Muscle of leg (tissue), 11 donors: ENCODE data around the gene SLC25A20. TPM values are rescaled to one million over a fixed set of nuclear protein-coding genes. Genes with fewer than 3 reads are reported as not detected.
"Not testable (repeated sequence)": the region's sequence is repeated elsewhere in the genome, so short reads cannot be mapped to it uniquely, and the experiment has no call there.

Experiments used
- DNase-seq: peaks from one replicate; pipeline ENCODE4 v3.0.0; 2013
- H3K27ac ChIP-seq: one replicate; pipeline ENCODE4 v1.5.1; 2013; ENCODE audit warnings: mild to moderate bottlenecking, low read length, control low read depth
- H3K27me3 ChIP-seq: one replicate; pipeline ENCODE4 v1.6.1; 2013; ENCODE audit warnings: low read length; ENCODE audit not compliant: control insufficient read depth, insufficient read depth
- H3K36me3 ChIP-seq: one replicate; pipeline ENCODE4 v1.6.1; 2013; ENCODE audit warnings: low read length; ENCODE audit not compliant: control insufficient read depth, insufficient read depth
- H3K4me1 ChIP-seq: one replicate; pipeline ENCODE4 v1.6.1; 2013; ENCODE audit warnings: low read length; ENCODE audit not compliant: control insufficient read depth, insufficient read depth
- H3K4me3 ChIP-seq: one replicate; pipeline ENCODE4 v1.5.1; 2013; ENCODE audit warnings: low read length, control low read depth
- H3K9me3 ChIP-seq: replicated peaks from 2 replicates; pipeline ENCODE4 v1.6.1; 2013; ENCODE audit warnings: low read depth, low read length; ENCODE audit not compliant: control insufficient read depth
- WGBS: methylation state at CpG from one replicate; pipeline ENCODE4 v1.1.5; 2013; ENCODE audit warnings: missing lambda C conversion rate; ENCODE audit not compliant: insufficient coverage; 5-methylcytosine and 5-hydroxymethylcytosine counted together
- polyA plus RNA-seq, 8 donors: library from polyadenylated mRNA; unstranded; fragments of 120-200 nt; gene quantifications; one replicate each; pipeline versions ENCODE4 v1.2.1 to v1.2.3, GENCODE V29; 2013; ENCODE audit warnings: inconsistent platforms in 1 of 8, low replicate concordance in 1 of 8; ENCODE audit not compliant: insufficient read length in 8 of 8, insufficient read depth in 1 of 8
- total RNA-seq: library from RNA; stranded (reverse); fragments of 120-200 nt; gene quantifications from one replicate; pipeline ENCODE4 v1.2.4, GENCODE V29; 2013

SLC25A20 gene
- total and polyA plus RNA-seq, 9 donors: 14.0 to 18.6 (median 17.7) TPM

DNA sequence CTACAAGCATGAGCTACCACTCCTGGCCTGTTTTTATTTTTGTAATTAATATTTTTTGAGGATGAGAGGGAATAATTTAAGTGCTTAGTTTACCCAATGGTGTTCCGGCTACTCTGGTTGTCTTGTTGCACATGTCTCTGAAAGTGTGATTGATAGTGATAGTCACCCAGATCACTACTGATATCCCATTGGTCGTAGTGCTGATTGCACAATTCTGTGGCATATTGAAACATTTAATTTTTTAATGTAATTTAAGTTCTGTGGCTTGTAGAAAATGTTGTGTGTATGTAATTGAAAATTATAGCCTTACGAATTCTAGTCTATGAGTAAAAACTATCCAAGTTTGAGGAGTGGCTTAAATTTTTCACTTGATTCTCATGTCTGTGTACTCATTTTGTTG lies 31.9 kb upstream of the SLC25A20 start:
- Histone ChIP-seq H3K27ac (no peak overlapping the region), H3K36me3 (peaks cover 29% of the 10 kb centered on the region), H3K9me3 (peaks cover 2% of the 10 kb centered on the region), H3K27me3 (no peaks in the 10 kb centered on the region), H3K4me3 (no peak overlapping the region), H3K4me1 (no peaks in the 10 kb centered on the region)
- DNase-seq: no peak
- WGBS: no CpG with 5 or more reads among the region's 3 CpGs

DNA sequence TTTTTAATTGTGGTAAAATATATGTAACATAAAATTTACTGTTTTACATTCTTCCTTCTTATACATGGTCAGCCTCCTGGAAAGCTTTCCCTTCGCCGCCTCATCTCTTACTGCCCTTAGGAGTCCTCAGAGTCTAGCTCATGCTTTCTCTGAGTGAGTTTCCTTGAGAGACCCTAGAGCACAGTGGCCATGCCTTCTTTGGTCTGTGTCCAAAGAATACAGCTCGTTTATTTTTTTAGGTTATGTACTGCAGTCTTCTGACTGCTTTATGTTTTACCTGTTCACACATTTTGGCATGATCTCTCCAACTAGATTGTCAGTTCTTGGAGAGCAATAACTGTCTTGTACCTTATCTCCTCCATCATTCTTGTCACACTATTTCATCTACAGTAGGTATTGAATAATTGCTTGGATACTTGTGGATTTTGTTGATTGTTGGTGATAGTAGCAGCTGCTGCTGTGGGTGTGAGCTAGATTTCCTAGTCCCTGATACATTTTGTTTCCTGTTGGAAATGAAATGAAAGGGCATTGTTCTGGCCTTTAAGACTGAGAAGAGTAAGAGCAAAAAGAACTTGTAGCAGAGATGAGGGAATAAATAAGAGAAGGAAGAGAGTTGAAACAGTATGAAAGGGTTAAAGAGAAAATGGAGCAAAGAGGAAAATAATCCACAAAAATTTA lies 30.8 kb upstream of the SLC25A20 start:
- H3K9me3 ChIP-seq: peaks cover 2% of the 10 kb centered on the region
- H3K27me3 ChIP-seq: no peaks in the 10 kb centered on the region
- H3K4me3 ChIP-seq: no peak overlapping the region
- H3K4me1 ChIP-seq: no peaks in the 10 kb centered on the region
- DNase-seq: peak; percentile 8
- whole genome bisulfite sequencing: 90% methylated on average over 2 of the region's 3 CpGs
- H3K27ac ChIP-seq: peak overlapping the region; percentile 15
- peaks cover 38% of the 10 kb centered on the region for H3K36me3 ChIP-seq

DNA sequence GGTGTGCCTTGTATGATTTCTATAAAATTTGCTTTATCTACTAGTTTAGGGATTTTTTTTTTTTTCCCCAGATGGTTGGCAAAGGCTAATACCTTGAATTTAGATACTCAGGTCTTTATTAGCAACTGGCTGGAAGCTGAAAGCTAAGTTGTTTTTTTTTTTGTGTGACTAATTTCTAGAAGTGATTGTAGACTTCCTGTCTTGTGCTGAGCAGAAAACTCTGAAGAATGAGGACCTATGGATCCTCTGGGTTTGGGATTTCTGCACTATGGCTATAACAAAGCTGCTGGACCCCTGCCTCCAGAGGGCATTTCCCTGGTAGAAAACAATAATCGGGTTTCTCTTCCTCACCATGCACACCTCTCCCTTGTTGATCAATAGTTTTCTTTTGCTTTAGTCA lies 30.0 kb upstream of the SLC25A20 start:
- no peak for DNase-seq
- no peak overlapping the region for H3K4me3 ChIP-seq
- no peaks in the 10 kb centered on the region for H3K4me1 ChIP-seq
- peaks cover 46% of the 10 kb centered on the region for H3K36me3 ChIP-seq
- H3K27ac ChIP-seq: no peak overlapping the region
- H3K27me3 ChIP-seq: no peaks in the 10 kb centered on the region
- peaks cover 2% of the 10 kb centered on the region for H3K9me3 ChIP-seq
- WGBS: no CpG with 5 or more reads among the region's 1 CpG

DNA sequence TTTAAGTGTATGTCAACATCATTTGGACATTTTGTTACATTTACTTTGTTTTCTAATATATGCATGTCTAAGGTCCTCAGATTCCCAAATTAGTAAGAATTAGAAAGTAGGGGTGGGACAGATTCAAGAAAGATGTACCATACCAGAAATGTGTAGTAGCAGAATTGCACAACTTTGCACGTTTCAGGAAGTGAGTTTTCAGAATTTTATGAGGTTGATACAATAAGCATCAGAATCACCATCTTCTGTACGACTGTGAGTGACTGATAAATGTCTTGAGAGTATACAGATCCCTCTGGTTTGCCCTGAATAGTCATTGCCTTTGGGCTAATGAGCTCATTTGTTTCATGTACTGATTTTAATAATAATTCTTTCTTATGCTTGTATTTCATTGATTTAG lies 29.2 kb upstream of the SLC25A20 start:
- Histone ChIP-seq H3K9me3 (peaks cover 2% of the 10 kb centered on the region), H3K27me3 (no peaks in the 10 kb centered on the region), H3K4me1 (no peaks in the 10 kb centered on the region), H3K27ac (no peak overlapping the region), H3K36me3 (peaks cover 50% of the 10 kb centered on the region), H3K4me3 (no peak overlapping the region)
- WGBS: no CpG with 5 or more reads among the region's 2 CpGs
- no peak for DNase-seq

DNA sequence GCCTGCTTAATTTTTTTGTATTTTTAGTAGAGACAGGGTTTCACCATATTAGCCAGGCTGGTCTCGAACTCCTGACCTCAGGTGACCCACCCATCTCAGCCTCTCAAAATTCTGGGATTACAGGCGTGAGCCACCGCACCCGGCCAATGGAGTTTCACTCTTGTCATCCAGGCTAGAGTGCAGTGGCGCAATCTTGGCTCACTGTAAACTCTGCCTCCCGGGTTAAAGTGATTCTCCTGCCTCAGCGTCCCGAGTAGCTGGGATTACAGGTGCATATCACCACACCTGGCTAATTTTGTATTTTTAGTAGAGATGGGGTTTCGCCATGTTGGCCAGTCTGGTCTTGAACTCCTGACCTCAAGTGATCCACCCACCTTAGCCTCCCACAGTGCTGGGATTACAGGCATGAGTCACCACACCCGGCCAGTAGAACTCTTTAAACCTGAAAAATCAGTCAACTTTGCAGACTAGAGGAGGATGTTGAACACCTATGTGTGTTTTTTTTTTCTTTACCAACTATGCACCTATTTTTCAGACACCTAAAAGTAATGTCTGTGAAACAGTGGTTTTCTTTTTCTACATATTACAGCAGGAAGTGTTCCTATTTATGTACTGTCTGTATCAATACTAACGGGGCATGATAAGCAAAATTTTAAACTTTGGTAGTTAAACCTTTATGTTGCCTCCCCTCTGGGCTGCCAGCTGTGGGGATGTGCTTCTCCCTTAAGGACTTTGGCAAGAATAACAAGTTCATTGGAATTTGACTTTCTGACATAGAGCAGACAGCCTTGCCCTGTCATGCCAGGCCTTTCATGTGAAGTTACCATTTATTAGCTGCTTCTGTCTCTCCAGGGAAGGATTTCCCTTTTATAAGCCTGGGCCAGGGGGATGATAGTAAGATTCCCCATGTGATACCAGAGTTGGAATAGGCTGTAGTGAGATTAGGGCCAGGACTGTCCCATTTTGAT lies 28.0 kb upstream of the SLC25A20 start:
- no peaks in the 10 kb centered on the region for H3K9me3 ChIP-seq
- H3K4me1 ChIP-seq: no peaks in the 10 kb centered on the region
- WGBS: 96% methylated on average over 5 of the region's 11 CpGs
- H3K36me3 ChIP-seq: peaks cover 50% of the 10 kb centered on the region
- H3K4me3 ChIP-seq: no peak overlapping the region
- no peak overlapping the region for H3K27ac ChIP-seq
- DNase-seq: no peak
- no peaks in the 10 kb centered on the region for H3K27me3 ChIP-seq

DNA sequence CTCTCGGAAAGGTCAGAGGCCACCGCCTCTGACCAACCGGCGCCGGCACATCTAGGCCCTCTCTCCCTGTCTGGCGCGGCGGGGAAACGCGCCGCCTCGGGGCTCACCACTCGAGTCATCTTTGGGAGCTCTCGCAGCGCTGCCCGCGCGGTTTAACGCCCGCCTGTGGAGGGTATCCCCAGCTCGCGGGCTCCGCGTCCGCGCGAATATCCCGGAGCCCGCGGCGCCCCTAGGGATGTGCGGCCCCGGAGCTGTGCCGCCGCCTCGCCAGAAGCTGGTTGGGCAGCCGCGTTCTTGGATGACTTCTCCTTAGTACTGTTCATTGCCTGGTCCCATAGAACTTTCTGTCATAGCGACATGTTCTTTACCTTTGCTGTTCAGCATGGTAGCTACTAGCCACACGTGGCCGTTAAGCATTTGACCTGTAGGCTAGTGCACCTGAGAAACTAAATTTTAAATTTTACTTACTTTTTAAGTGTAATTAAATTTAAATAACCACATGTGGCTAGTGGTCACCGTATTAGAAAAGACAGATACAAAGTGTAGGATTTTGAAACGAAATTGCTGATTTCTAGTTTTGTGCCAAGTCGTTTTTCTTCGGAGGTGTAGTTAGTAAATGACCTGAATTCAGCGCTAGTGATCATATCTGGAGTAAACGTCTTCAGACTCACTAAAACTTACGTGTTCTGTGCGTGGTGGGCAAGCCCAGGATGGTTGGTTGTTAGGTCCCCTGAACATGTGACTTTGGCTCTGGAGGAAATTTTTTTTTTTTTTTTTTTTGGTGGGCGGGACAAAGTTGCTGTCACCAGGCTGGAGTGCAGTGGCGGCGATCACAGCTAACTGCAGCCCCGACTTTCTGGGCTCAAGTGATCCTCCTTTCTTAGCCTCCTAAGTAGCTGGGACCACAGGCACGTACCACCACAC lies 20.8 kb upstream of the SLC25A20 start:
- DNase-seq: peak; percentile 65
- Histone ChIP-seq H3K9me3 (no peaks in the 10 kb centered on the region), H3K4me3 (peak overlapping the region; percentile 53), H3K36me3 (peaks cover 24% of the 10 kb centered on the region), H3K27me3 (no peaks in the 10 kb centered on the region), H3K27ac (peak overlapping the region; percentile 92), H3K4me1 (peaks cover 18% of the 10 kb centered on the region)
- WGBS: under 1% methylated on average over 44 of the region's 54 CpGs

DNA sequence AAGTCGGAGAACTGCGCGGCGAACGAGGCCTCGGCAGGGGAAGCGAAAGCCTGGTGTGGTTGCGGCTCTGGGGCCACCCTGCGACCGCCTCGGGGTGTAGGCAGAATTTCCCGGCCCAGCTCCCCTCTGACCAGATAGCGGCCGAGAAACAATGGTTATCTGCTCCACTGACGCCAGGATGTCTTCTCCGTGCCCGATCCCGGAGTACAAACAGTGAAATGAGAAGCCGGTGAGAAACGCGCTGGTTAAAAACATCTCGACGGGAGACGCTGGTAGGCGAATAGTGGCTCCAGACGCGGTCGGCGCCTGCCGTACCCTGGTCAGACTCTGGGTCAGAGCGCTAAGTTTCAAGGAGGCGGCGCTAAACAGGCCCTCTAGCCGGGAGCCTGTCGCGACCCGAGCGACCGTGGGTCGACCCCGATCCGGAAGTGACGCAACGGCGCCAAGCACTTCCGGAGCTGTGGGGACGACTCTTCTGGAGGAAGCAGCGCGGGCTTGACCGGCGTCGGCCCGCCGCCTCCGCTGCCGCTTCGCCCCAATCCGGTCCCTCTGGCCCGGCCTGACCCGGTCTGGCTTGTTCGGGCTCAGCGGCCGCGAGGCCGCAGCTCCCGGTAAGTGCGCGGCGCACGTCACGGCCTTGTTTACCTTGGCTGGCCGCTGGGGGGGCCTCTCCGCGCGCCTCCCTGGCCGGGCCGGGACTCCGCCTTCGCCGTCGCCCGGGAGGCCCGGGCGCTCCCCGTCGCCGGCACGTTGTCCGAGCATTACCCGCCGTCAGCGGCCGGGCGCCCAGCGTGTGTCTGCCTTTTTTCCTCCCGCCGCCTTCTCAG lies 19.9 kb upstream of the SLC25A20 start, which contains the start of gene ARIH2:
Gene ARIH2 (plus strand): TSS at position 455 of the 827 bp plus-strand sequence. CDS start 8,717 bp downstream, outside the sequence.
- peaks cover 19% of the 10 kb centered on the region for H3K36me3 ChIP-seq
- H3K9me3 ChIP-seq: no peaks in the 10 kb centered on the region
- under 1% methylated on average over 97 of the region's 97 CpGs for WGBS
- H3K4me3 ChIP-seq: peak within 1 kb of the TSS; percentile 53
- peaks cover 18% of the 10 kb centered on the region for H3K4me1 ChIP-seq
- DNase-seq: peak; percentile 97
- H3K27ac ChIP-seq: peak within 1 kb of the TSS; percentile 92
- H3K27me3 ChIP-seq: no peaks in the 10 kb centered on the region

DNA sequence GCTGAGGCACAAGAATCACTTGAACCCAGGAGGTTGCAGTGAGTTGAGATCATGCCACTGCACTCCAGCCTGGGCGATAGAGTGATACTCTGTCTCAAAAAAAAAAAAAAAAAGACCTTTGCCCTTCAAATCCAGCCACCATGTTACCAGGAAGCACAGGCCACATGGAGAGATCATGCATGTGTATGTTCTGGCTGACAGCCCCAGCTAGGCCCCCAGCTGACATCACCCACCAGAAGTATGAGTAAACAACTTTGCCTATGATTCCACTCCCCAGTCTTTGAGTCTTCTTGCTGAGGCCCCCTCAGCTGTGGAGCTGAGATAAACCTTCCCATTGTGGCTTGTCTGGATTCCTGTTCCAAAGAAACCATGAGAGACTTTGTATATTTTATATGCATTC lies 16.6 kb upstream of the SLC25A20 start:
- peaks cover 4% of the 10 kb centered on the region for H3K36me3 ChIP-seq
- no peak overlapping the region for H3K27ac ChIP-seq
- H3K4me1 ChIP-seq: peaks cover 14% of the 10 kb centered on the region
- H3K9me3 ChIP-seq: no peaks in the 10 kb centered on the region
- DNase-seq: no peak
- no peak overlapping the region for H3K4me3 ChIP-seq
- no CpG with 5 or more reads among the region's 1 CpG for WGBS
- no peaks in the 10 kb centered on the region for H3K27me3 ChIP-seq

DNA sequence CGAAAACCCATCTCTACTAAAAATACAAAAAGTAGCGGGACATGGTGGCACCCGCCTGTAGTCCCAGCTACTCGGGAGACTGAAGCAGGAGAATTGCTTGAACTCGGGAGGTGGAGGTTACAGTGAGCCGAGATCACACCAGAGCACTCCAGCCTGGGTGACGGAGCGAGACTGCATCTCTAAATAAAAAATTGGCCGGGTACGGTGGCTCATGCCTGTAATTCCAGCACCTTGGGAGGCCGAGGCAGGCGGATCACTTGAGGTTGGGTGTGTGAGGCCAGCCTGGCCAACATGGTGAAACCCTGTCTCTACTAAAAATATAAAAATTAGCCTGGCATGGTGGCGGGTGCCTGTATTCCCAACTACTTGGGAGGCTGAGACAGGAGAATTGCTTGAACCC lies 8.3 kb upstream of the SLC25A20 start:
- not testable (repeated sequence) for H3K4me3 ChIP-seq, H3K27me3 ChIP-seq, H3K9me3 ChIP-seq, DNase-seq, H3K27ac ChIP-seq, H3K36me3 ChIP-seq, H3K4me1 ChIP-seq
- WGBS: 85% methylated on average over 7 of the region's 13 CpGs
